Sigmoid colon (tissue), 4 donors: ENCODE results near the gene ANKIB1.

Experiments used
- CTCF ChIP-seq, 4 experiments: fragments of 450-650 bp in 3 of 4; fragments of 200-600 bp in 1 of 4; IDR thresholded peaks; one replicate each; pipeline ENCODE4 v1.5.1; 2016 to 2019; ENCODE audit warnings: antibody characterized with exemption in 4 of 4, mild to moderate bottlenecking in 3 of 4, moderate library complexity in 2 of 4
- EP300 ChIP-seq, 4 donors: sonication (generic); formaldehyde crosslinking; IDR thresholded peaks; one replicate each; pipeline ENCODE4 v1.6.1; 2017; ENCODE audit warnings: antibody characterized with exemption in 4 of 4
- POLR2A ChIP-seq, 2 donors: fragments of 450-650 bp; IDR thresholded peaks; one replicate each; pipeline ENCODE4 v1.6.1; 2016; ENCODE audit warnings: antibody characterized with exemption in 2 of 2, mild to moderate bottlenecking in 2 of 2, moderate library complexity in 2 of 2
- POLR2AphosphoS5 ChIP-seq, 4 donors: sonication (generic); formaldehyde crosslinking; IDR thresholded peaks; one replicate each; pipeline ENCODE4 v1.6.1; 2017; ENCODE audit warnings: antibody characterized with exemption in 4 of 4

- TF ChIP-seq CTCF (IDR thresholded peaks at IDR 0.05) (no peak), POLR2AphosphoS5 (IDR thresholded peaks at IDR 0.05) (no peak), POLR2A (IDR thresholded peaks at IDR 0.05) (no peak), EP300 (IDR thresholded peaks at IDR 0.05) (no peak)
Measured at GRCh38 chr7:92343714-92344113, 97.9 kb downstream of the ANKIB1 start.
